Activated CD8-positive, alpha-beta memory T cell treated with anti-CD3 and anti-CD28 coated beads, Interleukin-2, amount 50 U/mL, for 1 hour (primary cell): ENCODE results near the gene BHLHA15.

Source experiments
- DNase-seq: peaks from one replicate; pipeline ENCODE4 v3.0.0-alpha.2; 2020; ENCODE audit errors: extremely low read depth

Gene BHLHA15

GRCh38 chr7:98244871-98245270 is 33.6 kb downstream of the BHLHA15 start:
- no peak for DNase-seq

GRCh38 chr7:98248156-98248555 is 36.9 kb downstream of the BHLHA15 start:
- DNase-seq, result no peak

- no peak for DNase-seq
These were observed 37.9 kb downstream of the BHLHA15 start for GRCh38 chr7:98249106-98249505.

GRCh38 chr7:98250789-98251188 is 39.5 kb downstream of the BHLHA15 start:
- DNase-seq, result no peak

- DNase-seq, result no peak
These were observed 40.0 kb downstream of the BHLHA15 start for GRCh38 chr7:98251231-98251600.

GRCh38 chr7:98251601-98252424 is 40.6 kb downstream of the BHLHA15 start, which contains the start of gene TECPR1:
Gene TECPR1 (minus strand): TSS chr7:98252232. CDS start chr7:98246146, 6,086 bp downstream.
- peak; percentile 58 for DNase-seq

GRCh38 chr7:98252425-98253054 is 41.3 kb downstream of the BHLHA15 start:
- no peak for DNase-seq

GRCh38 chr7:98254516-98254915 is 43.3 kb downstream of the BHLHA15 start:
- DNase-seq, result no peak

GRCh38 chr7:98254951-98255610 is 43.8 kb downstream of the BHLHA15 start:
- DNase-seq, result no peak

- no peak for DNase-seq
These were observed 45.2 kb downstream of the BHLHA15 start for GRCh38 chr7:98256431-98256830.

GRCh38 chr7:98257701-98258100 is 46.5 kb downstream of the BHLHA15 start:
- DNase-seq, result no peak
